GM13977 (cell line): ENCODE measurements around the gene ZNF740.

Source experiments
- DNase-seq: peaks from one replicate; pipeline ENCODE4 v3.0.0; 2012; ENCODE audit warnings: low spot score
- CTCF ChIP-seq: IDR thresholded peaks from 2 replicates; pipeline ENCODE4 v1.5.1; 2012; ENCODE audit warnings: mild to moderate bottlenecking, control low read depth; ENCODE audit not compliant: insufficient read depth; ENCODE audit errors: extremely low read depth, missing control alignments
- in situ Hi-C: fragments of 300-500 bp; cut with MboI; formaldehyde crosslinking; loops from one replicate; pipeline ENCODE4 v1.12.0; 2022; ENCODE audit warnings: low sequenced_read_pairs, low pct_unique_long_range_greater_than_20kb, mixed read lengths, inconsistent platforms; ENCODE audit not compliant: unreplicated experiment

ZNF740 gene

GRCh38 chr12:53224897-53225634 is 44.5 kb downstream of the ZNF740 start:
- no peak for TF ChIP-seq CTCF
- in situ Hi-C loops = no loop called here
- no peak for DNase-seq

GRCh38 chr12:53225635-53226424 is 45.3 kb downstream of the ZNF740 start:
- no peak for DNase-seq
- in situ Hi-C loops = no loop called here
- TF ChIP-seq CTCF = no peak

- no peak for TF ChIP-seq CTCF
- no peak for DNase-seq
- in situ Hi-C loops = no loop called here
These were observed 46.3 kb downstream of the ZNF740 start for GRCh38 chr12:53226815-53227214.

- no peak for TF ChIP-seq CTCF
- in situ Hi-C loops = no loop called here
- DNase-seq = no peak
These were observed 46.8 kb downstream of the ZNF740 start for GRCh38 chr12:53227341-53227740.

GRCh38 chr12:53227836-53228235 is 47.3 kb downstream of the ZNF740 start:
- in situ Hi-C loops = no loop called here
- no peak for DNase-seq
- no peak for TF ChIP-seq CTCF

- no peak for TF ChIP-seq CTCF
- in situ Hi-C loops = no loop called here
- DNase-seq = no peak
These were observed 48.9 kb downstream of the ZNF740 start for GRCh38 chr12:53229454-53229853.
